GM12874 (cell line): ENCODE measurements around the gene PPP2R2C.

Experiments used
- CTCF ChIP-seq: IDR thresholded peaks from 2 replicates; pipeline ENCODE4 v1.5.1; 2011; ENCODE audit warnings: low read depth, mild to moderate bottlenecking, control low read depth, low read length, moderate library complexity; ENCODE audit not compliant: insufficient read depth

The PPP2R2C gene

GRCh38 chr4:6292376-6293096 is 179.9 kb downstream of the PPP2R2C start:
- no peak for TF ChIP-seq CTCF

DNA sequence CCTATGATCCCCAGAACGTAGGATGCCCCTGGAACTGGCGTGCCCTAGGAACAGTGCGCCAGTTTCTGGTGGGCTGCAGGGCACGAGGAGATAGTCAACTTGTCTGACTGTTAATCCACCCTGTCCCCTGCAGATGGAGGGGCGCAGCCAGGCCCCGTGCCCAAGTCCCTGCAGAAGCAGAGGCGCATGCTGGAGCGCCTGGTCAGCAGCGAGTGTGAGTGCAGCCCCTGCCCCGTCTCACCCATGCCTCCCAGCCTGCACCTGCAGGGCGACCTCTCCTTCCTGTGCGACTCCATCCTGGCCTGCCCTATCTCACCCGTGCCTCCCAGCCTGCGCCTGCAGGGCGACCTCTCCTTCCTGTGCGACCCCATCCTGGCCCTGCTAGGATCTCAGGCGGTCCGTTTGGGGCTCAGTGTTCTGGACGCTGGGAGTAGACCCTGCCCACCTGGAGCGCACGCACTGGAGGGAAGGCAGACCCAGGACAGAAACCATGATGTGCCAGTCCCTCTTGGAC is 180.6 kb downstream of the PPP2R2C start:
- no peak for TF ChIP-seq CTCF

GRCh38 chr4:6290769-6291547 is 181.5 kb downstream of the PPP2R2C start:
- TF ChIP-seq CTCF = no peak

GRCh38 chr4:6290256-6290655 is 182.2 kb downstream of the PPP2R2C start:
- TF ChIP-seq CTCF = no peak

GRCh38 chr4:6288871-6289270 is 183.5 kb downstream of the PPP2R2C start:
- no peak for TF ChIP-seq CTCF

DNA sequence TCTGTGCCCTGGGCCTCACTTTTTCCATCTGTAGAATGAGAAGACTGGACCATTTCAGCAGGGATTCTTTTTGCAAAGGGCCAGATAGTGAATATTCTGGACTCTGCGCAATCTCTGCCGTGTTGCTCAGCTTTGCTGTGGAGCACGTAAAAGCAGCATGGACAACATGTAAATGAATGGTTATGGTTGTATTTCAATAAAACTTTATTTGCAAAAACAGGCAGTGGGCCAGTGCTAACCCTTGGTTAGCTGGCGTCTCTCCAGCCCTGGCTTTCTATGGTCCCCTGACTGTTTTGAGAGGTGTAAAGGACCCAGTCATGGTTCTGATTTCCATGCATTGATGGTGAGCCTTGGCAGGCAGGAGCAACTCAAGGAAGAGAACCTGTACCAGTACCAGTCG is 184.1 kb downstream of the PPP2R2C start:
- TF ChIP-seq CTCF = no peak

GRCh38 chr4:6287017-6287788 is 185.2 kb downstream of the PPP2R2C start:
- no peak for TF ChIP-seq CTCF
